SK-N-SH (cell line): ENCODE data around the gene CAD. TPM values are rescaled to one million over a fixed set of nuclear protein-coding genes. Genes with fewer than 3 reads are reported as not detected.

Experiments
- CTCF ChIA-PET: fragments of 300-600, 350-600 bp; formaldehyde crosslinking; extraction: SDS; loops from one replicate; lab custom pipeline; 2021; lab: Yijun Ruan, JAX
- POLR2A ChIA-PET: fragments of 350-600 bp; sonication (Branson Sonifier 250); formaldehyde crosslinking; extraction: SDS; loops from one replicate; lab custom pipeline; 2020; ENCODE audit warnings: antibody characterized with exemption, inconsistent platforms; lab: Yijun Ruan, JAX
- DNase-seq: peaks from one replicate; pipeline ENCODE4 v3.0.0; 2012
- H2AFZ ChIP-seq: fragments of 200-600 bp; sonication (generic); 2 replicates; pipeline ENCODE4 v1.8.1; 2016; ENCODE audit warnings: antibody characterized with exemption, mild to moderate bottlenecking, low read depth
- H3F3A ChIP-seq: fragments of 200-600 bp; sonication (generic); replicated peaks from 2 replicates; pipeline ENCODE3; 2016; ENCODE audit warnings: antibody characterized with exemption, mild to moderate bottlenecking; ENCODE audit not compliant: insufficient read depth
- H3K27ac ChIP-seq, 2 experiments: fragments of 200-500 bp in 1 of 2; fragments of 200-600 bp in 1 of 2; sonication (Bioruptor generic) in 1 of 2; sonication (generic), shearing (Covaris generic) in 1 of 2; 2 replicates each; pipeline versions ENCODE4 v1.5.1 to v1.6.1; 2014 to 2016; ENCODE audit warnings: low read depth in 2 of 2, inconsistent platforms in 1 of 2, low read length in 1 of 2, mild to moderate bottlenecking in 1 of 2, mixed read lengths in 1 of 2
- H3K27me3 ChIP-seq: fragments of 200-600 bp; sonication (generic), shearing (Covaris generic); 2 replicates; pipeline ENCODE4 v1.6.1; 2016; ENCODE audit warnings: mixed run types; ENCODE audit not compliant: insufficient read depth
- H3K36me3 ChIP-seq, 2 experiments: fragments of 200-500 bp in 1 of 2; fragments of 200-600 bp in 1 of 2; sonication (Bioruptor generic) in 1 of 2; sonication (generic) in 1 of 2; replicated peaks in 1 of 2; 2 replicates each; pipeline versions ENCODE3 to v1.5.1; 2014 to 2016; ENCODE audit warnings: low read length in 1 of 2, mild to moderate bottlenecking in 1 of 2; ENCODE audit not compliant: insufficient read depth in 2 of 2, control insufficient read depth in 1 of 2
- H3K4me1 ChIP-seq, 2 experiments: fragments of 200-500 bp in 1 of 2; fragments of 200-600 bp in 1 of 2; sonication (Bioruptor generic) in 1 of 2; sonication (generic), shearing (Covaris generic) in 1 of 2; 2 replicates each; pipeline versions ENCODE4 v1.5.1 to v1.6.1; 2014 to 2016; ENCODE audit warnings: low read depth in 1 of 2, low read length in 1 of 2, mixed run types in 1 of 2; ENCODE audit not compliant: insufficient read depth in 2 of 2, control insufficient read depth in 1 of 2
- H3K4me2 ChIP-seq: fragments of 200-600 bp; sonication (generic), shearing (Covaris generic); 2 replicates; pipeline ENCODE4 v1.6.1; 2017; ENCODE audit warnings: mixed run types
- H3K4me3 ChIP-seq, 2 experiments: fragments of 200-500 bp in 1 of 2; fragments of 200-600 bp in 1 of 2; sonication (Bioruptor generic) in 1 of 2; sonication (generic), shearing (Covaris generic) in 1 of 2; 2 replicates each; pipeline versions ENCODE4 v1.5.1 to v1.8.1; 2014 to 2016; ENCODE audit warnings: low read depth in 2 of 2, inconsistent platforms in 1 of 2, low read length in 1 of 2, mild to moderate bottlenecking in 1 of 2, mixed read lengths in 1 of 2, moderate library complexity in 1 of 2
- H3K79me2 ChIP-seq: fragments of 200-600 bp; sonication (generic); 2 replicates; pipeline ENCODE4 v1.8.1; 2017; ENCODE audit warnings: mild to moderate bottlenecking; ENCODE audit not compliant: insufficient read depth
- H3K9ac ChIP-seq: fragments of 200-600 bp; sonication (generic); 2 replicates; pipeline ENCODE4 v1.6.1; 2017; ENCODE audit warnings: mixed run types
- H3K9me2 ChIP-seq: fragments of 200-600 bp; sonication (generic); 2 replicates; pipeline ENCODE4 v1.6.1; 2017; ENCODE audit warnings: mixed run types
- H3K9me3 ChIP-seq: fragments of 200-600 bp; sonication (generic); 2 replicates; pipeline ENCODE4 v1.6.1; 2017; ENCODE audit warnings: mixed run types, mild to moderate bottlenecking, moderate library complexity
- H4K20me1 ChIP-seq: fragments of 200-600 bp; sonication (generic); 2 replicates; pipeline ENCODE4 v1.6.1; 2017; ENCODE audit warnings: mild to moderate bottlenecking, mixed run types; ENCODE audit not compliant: insufficient read depth
- EZH2phosphoT487 ChIP-seq: fragments of 200-600 bp; sonication (generic); IDR thresholded peaks from 2 replicates; pipeline ENCODE4 v1.6.1; 2017; ENCODE audit warnings: low read depth, mixed run types, mild to moderate bottlenecking, antibody characterized with exemption, moderate library complexity, borderline replicate concordance
- FOSL2 ChIP-seq: IDR thresholded peaks from 2 replicates; pipeline ENCODE4 v1.4.0; 2012; ENCODE audit warnings: low read depth, mild to moderate bottlenecking, moderate library complexity, borderline replicate concordance
- FOXJ3 ChIP-seq: sonication (generic); formaldehyde crosslinking; IDR thresholded peaks from 2 replicates; pipeline ENCODE4 v1.5.1; 2020; ENCODE audit warnings: mild to moderate bottlenecking, missing genetic modification reagents
- GABPA ChIP-seq: IDR thresholded peaks from 2 replicates; pipeline ENCODE4 v1.4.0; 2012; ENCODE audit warnings: low read depth, mild to moderate bottlenecking
- MAX ChIP-seq: IDR thresholded peaks from 2 replicates; pipeline ENCODE4 v1.4.0; 2012; ENCODE audit warnings: low read depth
- NRF1 ChIP-seq: IDR thresholded peaks from 2 replicates; pipeline ENCODE4 v1.6.1; 2012; ENCODE audit warnings: low read depth, mild to moderate bottlenecking, low read length
- PBX3 ChIP-seq: IDR thresholded peaks from 2 replicates; pipeline ENCODE4; 2012
- POLR2AphosphoS5 ChIP-seq: IDR thresholded peaks from 2 replicates; pipeline ENCODE4 v1.6.1; 2012; ENCODE audit warnings: low read depth, low read length
- RCOR1 ChIP-seq: fragments of 150-350 bp; IDR thresholded peaks from 2 replicates; pipeline ENCODE4 v1.6.1; 2017; ENCODE audit warnings: antibody characterized with exemption, low read length
- RFX5 ChIP-seq: IDR thresholded peaks from 2 replicates; pipeline ENCODE4 v1.6.1; 2012; ENCODE audit warnings: mild to moderate bottlenecking, improper control_type of control experiment, low read length
- RXRA ChIP-seq: IDR thresholded peaks from 2 replicates; pipeline ENCODE4 v1.4.0; 2012; ENCODE audit warnings: low read depth, mild to moderate bottlenecking, borderline replicate concordance
- SIN3A ChIP-seq: IDR thresholded peaks from 2 replicates; pipeline ENCODE4 v1.6.1; 2012; ENCODE audit warnings: low read depth, mild to moderate bottlenecking, low read length, moderate library complexity, borderline replicate concordance
- TAF1 ChIP-seq: IDR thresholded peaks from 2 replicates; pipeline ENCODE4 v1.6.1; 2012; ENCODE audit warnings: low read depth, mild to moderate bottlenecking, low read length, moderate library complexity, borderline replicate concordance
- USF1 ChIP-seq: IDR thresholded peaks from 2 replicates; pipeline ENCODE4 v1.4.0; 2012; ENCODE audit warnings: low read depth, borderline replicate concordance
- USF2 ChIP-seq: fragments of 150-350 bp; IDR thresholded peaks from 2 replicates; pipeline ENCODE4 v1.6.1; 2017; ENCODE audit warnings: antibody characterized with exemption, low read length, low read depth, borderline replicate concordance
- YY1 ChIP-seq: IDR thresholded peaks from 2 replicates; pipeline ENCODE4 v1.4.0; 2012; ENCODE audit warnings: low read depth, mild to moderate bottlenecking
- ZBTB33 ChIP-seq: IDR thresholded peaks from 2 replicates; pipeline ENCODE4 v1.4.0; 2012; ENCODE audit warnings: low read depth, borderline replicate concordance
- WGBS: methylation state at CpG from one replicate; pipeline ENCODE4 v1.1.6; 2017; ENCODE audit warnings: low lambda C conversion rate; 5-methylcytosine and 5-hydroxymethylcytosine counted together
- polyA plus RNA-seq, 3 experiments: library from polyadenylated mRNA; depleted of rRNA; stranded (reverse); fragments of >200 nt; gene quantifications; 2 replicates each; pipeline ENCODE4 v1.2.3, GENCODE V29; 2012

CAD gene
- polyA plus RNA-seq, 1 of the 3 experiments (the other 2 are of a cell fraction), result 47.6 TPM

- CTCF ChIA-PET, result interaction anchor here (1.0 to 4.0 kb wide), 4 partner anchors 11 to 241 kb away, joined by 3 to 24 read pairs (median 5); no protein-coding TSS in a partner anchor
- H3K79me2 ChIP-seq, result no peaks in the 10 kb centered on the region
- no peak overlapping the region for H2AFZ ChIP-seq
- H3K9ac ChIP-seq, result no peak overlapping the region
- TF ChIP-seq PBX3 (no peak), ZBTB33 (no peak), EZH2phosphoT487 (no peak), USF1 (no peak), RCOR1 (no peak), RXRA (no peak), GABPA (no peak), SIN3A (no peak), RFX5 (no peak)
- no peak overlapping the region for H3K27ac ChIP-seq
- WGBS, result 76% methylated on average over 2 of the region's 2 CpGs
- H3K36me3 ChIP-seq, result peaks cover 13 to 77% of the 10 kb centered on the region in 2 experiments
- H3K27me3 ChIP-seq, result no peaks in the 10 kb centered on the region
- H4K20me1 ChIP-seq, result no peaks in the 10 kb centered on the region
- POLR2A ChIA-PET, result no interaction called here
- no peak for DNase-seq
- H3K4me3 ChIP-seq, result no peak overlapping the region
- no peaks in the 10 kb centered on the region for H3K9me3 ChIP-seq
- no peaks in the 10 kb centered on the region; a peak in 1 of 4 replicates for H3K4me1 ChIP-seq
- H3K4me2 ChIP-seq, result no peak overlapping the region
- no peaks in the 10 kb centered on the region for H3K9me2 ChIP-seq
- no peaks in the 10 kb centered on the region for H3F3A ChIP-seq
These were observed 14.3 kb upstream of the CAD start for GRCh38 chr2:27202854-27203253.

GRCh38 chr2:27203741-27204140, 13.4 kb upstream of the CAD start:
- Histone ChIP-seq H3K36me3 (peaks cover 13 to 86% of the 10 kb centered on the region in 2 experiments), H4K20me1 (no peaks in the 10 kb centered on the region), H3K4me3 (no peak overlapping the region), H2AFZ (no peak overlapping the region), H3K27me3 (no peaks in the 10 kb centered on the region), H3K9me3 (no peaks in the 10 kb centered on the region), H3K9me2 (no peaks in the 10 kb centered on the region), H3K79me2 (no peaks in the 10 kb centered on the region), H3K9ac (no peak overlapping the region), H3K4me1 (no peaks in the 10 kb centered on the region; a peak in 1 of 4 replicates), H3K4me2 (no peak overlapping the region), H3K27ac (no peak overlapping the region), H3F3A (no peaks in the 10 kb centered on the region)
- DNase-seq, result no peak
- POLR2A ChIA-PET, result no interaction called here
- 93% methylated on average over 9 of the region's 9 CpGs for WGBS
- no peak for TF ChIP-seq USF2
- no peak for TF ChIP-seq FOSL2
- no peak for TF ChIP-seq MAX
- no peak for TF ChIP-seq RCOR1
- no peak for TF ChIP-seq FOXJ3 (CRISPR knock-in tag)
- TF ChIP-seq SIN3A, result no peak
- no peak for TF ChIP-seq RFX5
- no peak for TF ChIP-seq TAF1
- TF ChIP-seq POLR2AphosphoS5, result no peak
- no peak for TF ChIP-seq USF1
- no peak for TF ChIP-seq GABPA
- TF ChIP-seq YY1, result no peak
- TF ChIP-seq PBX3, result no peak
- TF ChIP-seq NRF1, result no peak
- no peak for TF ChIP-seq EZH2phosphoT487
- CTCF ChIA-PET, result interaction anchor here (1.0 to 4.0 kb wide), 5 partner anchors 12 to 242 kb away, joined by 3 to 24 read pairs (median 3); partner anchors contain the start of gene KHK
